HG03439 (cell line): ENCODE measurements around the gene SDCBP2.
A peak's percentile ranks its signal among the peaks of the same experiment; 100 is the strongest.

ENCODE experiments used
- ATAC-seq: cut with Tn5 transposase; IDR thresholded peaks from one replicate; pipeline ENCODE4 v1.9.1; 2021; ENCODE audit warnings: mild to moderate bottlenecking, moderate library complexity; ENCODE audit not compliant: unreplicated experiment

SDCBP2 gene

DNA sequence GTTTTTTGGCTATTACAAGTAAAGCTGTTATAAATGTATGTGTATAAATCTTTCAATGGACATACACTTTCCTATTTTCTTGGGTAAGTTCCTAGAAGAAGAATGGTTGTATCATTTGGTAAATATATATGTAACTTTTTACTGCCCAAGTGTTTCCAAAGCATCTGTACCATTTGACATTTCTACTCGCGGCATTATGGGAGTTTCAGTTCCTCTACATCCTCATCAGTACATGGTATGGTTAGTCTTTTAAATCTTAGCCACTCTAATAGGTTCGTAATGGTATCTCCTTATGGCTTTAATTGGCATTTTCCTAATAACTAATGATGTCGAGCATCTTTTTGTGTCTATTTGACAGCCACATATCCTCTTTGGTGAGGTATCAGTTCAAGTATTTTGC is 49.9 kb downstream of the SDCBP2 start:
- no peak for ATAC-seq

- ATAC-seq: no peak
These were observed 51.2 kb downstream of the SDCBP2 start for GRCh38 chr20:1277529-1278322.

- no peak for ATAC-seq
These were observed 53.0 kb downstream of the SDCBP2 start for GRCh38 chr20:1275919-1276318.

GRCh38 chr20:1274485-1275311 is 54.2 kb downstream of the SDCBP2 start:
- no peak for ATAC-seq

DNA sequence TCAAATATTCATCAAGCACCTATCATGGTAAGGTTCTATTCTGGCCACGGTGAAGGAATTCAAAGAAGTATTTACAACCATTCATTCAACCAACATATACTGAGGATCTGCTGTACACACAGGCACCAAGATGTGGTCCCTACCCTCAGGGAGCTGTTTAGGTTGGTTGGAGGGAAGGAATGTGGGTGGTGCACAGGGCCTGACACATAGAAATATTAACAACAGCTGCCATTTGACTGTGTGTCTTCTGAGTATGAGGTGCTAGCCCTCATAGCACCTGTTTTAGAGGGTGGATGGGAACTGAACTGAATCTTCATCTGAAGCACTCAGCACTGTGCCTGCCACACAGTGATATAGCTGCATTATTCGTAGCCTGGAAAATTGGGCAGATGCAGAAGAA is 55.6 kb downstream of the SDCBP2 start:
- no peak for ATAC-seq

- no peak for ATAC-seq
These were observed 56.4 kb downstream of the SDCBP2 start for GRCh38 chr20:1272368-1273100.

DNA sequence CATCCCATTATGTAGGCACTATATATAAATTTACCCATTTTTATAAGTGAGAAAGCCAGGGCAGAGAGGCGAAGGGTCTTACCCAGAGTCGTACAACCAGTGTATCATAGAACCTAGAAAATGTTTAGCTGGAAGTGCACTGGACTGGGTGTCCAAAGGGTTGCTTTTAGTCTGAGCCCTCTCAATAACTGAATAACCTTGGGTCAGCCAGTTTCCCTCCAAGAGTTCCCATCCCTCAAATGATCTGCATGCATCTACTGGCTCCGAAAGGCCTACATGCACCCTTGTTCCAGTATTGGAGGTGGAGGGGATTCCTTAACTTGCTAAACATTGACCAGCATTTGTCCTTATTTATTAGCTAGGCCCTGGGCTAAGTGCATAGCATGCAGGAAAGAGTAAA is 59.1 kb downstream of the SDCBP2 start:
- ATAC-seq: no peak

DNA sequence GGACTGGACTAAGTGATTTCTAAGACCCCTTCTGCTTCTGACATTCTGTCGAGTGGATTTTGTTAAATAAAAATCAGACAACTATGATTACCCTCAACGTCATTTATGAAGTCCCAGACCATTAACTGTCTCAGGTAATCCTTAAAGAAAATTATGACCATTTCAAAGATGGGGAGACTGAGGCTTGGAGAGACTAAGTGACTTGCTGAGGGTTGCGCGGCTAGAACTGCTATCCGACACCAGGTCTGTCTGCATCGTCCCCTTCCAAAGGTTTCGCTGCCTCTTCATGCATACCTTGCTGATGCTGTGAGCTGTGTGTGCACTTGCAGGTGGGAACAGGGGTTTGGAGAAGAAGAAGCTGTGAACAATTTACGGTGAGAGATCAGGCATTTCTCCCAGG is 59.7 kb downstream of the SDCBP2 start:
- ATAC-seq: no peak

DNA sequence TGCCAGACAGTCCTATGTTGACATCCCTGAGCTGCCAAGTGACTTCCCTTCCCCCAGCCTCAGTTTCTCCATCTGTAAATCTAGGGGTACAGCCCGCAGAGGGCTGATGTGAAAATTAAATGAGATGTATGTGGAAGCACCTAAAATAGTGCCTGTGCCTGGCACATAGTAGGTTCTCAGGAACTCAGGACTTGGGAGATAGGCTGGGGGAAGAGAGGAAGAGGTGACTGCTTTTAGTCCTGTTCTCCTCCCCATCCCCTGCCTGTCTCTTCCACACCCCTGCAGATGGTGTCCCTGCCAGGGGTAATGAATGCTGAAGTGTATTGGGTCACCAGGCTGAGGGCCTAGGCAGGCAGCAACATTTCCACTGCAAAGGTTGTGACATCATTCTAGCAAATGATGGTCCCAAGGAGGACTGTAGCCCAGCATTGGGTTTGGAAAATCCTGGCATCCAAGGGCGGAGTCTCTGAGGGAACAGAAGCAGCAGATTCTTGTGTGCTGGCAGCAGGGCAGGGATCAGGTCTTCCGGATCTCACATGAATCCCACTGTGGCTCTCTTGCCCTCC is 61.0 kb downstream of the SDCBP2 start:
- no peak for ATAC-seq

DNA sequence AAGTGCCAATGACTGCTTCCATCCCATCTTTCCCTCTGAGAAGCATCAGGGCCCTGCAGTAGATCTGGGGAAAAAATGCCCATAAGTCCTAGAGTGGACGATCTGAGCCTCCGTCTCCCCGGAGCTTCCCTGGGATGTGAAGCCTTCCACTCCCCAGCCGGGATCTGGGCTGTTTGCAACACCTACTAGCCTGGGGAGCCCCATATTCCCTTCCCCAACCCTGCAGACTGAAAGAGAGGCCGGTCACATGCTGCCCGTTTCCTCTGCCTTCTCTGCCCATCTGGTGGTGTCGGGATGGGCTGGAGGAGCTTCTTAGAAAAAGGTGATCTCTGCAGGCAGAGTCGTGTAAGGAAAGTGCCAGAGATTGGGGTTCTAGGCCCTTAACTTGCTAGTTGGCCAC is 61.8 kb downstream of the SDCBP2 start:
- no peak for ATAC-seq

DNA sequence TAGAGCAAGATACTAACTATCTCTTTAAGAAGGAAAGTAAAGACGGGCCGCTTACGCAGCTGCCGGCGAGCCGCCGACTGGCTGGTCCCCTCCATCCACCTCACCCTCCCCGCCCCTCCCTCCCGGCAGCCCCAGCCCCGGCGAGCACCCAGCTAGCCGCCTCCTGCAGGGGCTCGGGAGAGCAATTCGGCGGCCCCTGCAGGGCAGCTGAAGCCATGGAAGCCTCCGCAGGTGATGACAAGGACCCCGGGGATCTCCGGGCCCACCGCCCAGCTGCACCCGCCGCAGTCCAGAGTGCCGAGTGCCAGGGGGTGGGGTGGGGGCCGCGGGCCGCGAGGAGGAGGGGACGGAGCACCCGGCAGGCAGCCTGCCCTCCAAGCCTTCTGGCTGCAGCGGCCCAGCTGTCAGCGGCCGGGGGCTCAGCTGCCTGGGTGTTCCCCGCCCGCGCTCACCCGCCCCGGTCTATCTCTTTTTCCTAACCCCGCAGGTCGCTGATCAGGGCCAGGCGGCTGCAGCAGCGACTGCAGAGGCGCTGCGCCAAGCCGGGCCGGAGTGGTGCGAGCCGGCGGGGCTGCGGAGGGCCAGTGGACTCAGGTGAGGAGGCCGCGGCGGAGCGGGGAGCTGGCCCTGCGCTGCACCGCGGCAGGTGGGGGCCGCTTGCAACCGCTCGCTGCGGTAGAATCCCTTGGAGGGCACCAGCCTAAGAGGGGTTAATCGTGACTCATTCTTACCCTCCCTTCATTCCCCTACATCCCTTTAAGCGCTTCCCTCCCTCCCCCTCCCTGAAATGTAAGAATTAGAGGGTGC is 62.6 kb downstream of the SDCBP2 start, which contains the start of gene SNPH:
Gene SNPH (plus strand): TSS at position 128 of the 807 bp plus-strand sequence. CDS start 29,946 bp downstream, outside the sequence.
- peak; percentile 92 for ATAC-seq

DNA sequence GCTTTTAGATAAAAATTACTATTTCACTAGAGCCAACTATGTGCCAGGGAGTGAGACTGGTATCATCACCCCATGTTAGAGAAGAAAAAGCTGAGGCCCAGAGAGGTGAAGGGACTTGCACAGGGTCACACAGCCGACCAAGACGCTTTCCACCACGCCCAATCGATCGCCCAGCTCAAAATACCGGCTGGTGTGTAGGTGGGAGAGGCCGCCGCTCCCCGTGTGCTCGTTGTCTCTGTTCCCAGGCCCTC is 63.1 kb downstream of the SDCBP2 start:
- ATAC-seq: no peak

DNA sequence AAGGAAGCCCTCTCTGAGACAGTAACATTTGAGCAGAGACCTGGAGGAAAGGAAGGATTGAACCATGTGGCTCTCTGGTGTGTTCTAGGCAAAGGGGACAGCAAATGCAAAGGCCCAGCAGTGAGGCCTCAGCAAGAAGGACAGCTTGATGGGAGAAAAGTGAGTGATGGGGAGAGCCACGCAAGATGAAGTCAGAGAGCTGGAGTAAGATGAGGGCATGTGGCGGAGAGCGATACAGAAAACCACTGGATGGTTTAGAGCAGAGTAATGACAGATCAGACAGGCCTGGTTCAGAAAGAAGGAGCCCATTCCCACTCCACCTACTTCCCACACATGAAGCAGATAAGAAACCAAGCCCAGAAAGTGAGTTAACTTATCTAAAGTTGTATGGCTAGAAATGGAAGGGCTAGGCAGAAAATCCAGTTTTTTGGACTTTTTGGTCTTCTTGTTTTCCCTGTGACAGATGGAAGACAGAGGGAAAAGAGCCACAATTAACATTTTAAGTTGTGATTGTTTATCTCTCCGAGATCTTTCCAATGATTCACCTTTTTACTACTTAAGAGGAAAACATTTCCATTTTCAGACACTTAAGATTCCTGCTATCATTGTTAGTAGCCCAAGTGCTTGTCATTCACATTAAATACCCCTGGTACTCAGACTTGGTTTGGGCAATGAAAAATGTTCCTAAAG is 63.6 kb downstream of the SDCBP2 start:
- no peak for ATAC-seq

DNA sequence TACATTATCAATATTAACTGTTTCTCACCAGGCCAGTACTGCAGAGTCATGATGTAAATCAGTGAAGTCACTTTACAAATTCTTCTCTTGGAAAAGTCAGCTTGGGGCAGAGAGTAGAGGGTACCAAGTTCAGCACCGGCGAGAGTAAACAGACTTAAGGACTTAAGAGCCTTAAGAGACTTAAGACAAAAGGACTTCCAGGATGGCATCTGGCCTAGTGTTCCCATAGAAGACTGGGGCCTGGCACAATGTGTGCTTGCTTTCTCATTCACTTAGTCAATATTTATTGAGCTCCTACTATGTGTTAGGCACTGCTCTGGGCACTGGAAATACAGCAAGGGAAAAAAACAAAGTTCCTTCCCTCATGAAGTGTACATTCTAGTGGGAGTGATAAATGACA is 64.2 kb downstream of the SDCBP2 start:
- ATAC-seq: no peak

- no peak for ATAC-seq
These were observed 65.1 kb downstream of the SDCBP2 start for GRCh38 chr20:1263853-1264252.
